DMS153 treated with DMSO at 0.1 percent for 48 hours (cell line): ENCODE results near the gene CAPRIN2.
A peak's percentile ranks its signal among the peaks of the same experiment; 100 is the strongest.

ENCODE experiments used
- DNase-seq: peaks from one replicate; lab custom pipeline; 2025; ENCODE audit not compliant: unreplicated experiment; lab: John Stamatoyannopoulos, UW

CAPRIN2 gene

GRCh38 chr12:30754750-30755394 is at the start of gene CAPRIN2:
Gene CAPRIN2, minus strand, starts transcription at chr12:30754951. Its CDS starts 1,431 bp downstream, at chr12:30753520.
- DNase-seq, result peak; percentile 91

- no peak for DNase-seq
Observed at GRCh38 chr12:30797689-30798088, 42.9 kb upstream of the CAPRIN2 start.

- no peak for DNase-seq
Observed at GRCh38 chr12:30796891-30797371, 42.2 kb upstream of the CAPRIN2 start.

GRCh38 chr12:30796313-30796780 is 41.6 kb upstream of the CAPRIN2 start:
- no peak for DNase-seq

- peak; percentile 11 for DNase-seq
Observed at GRCh38 chr12:30795410-30796312, 40.9 kb upstream of the CAPRIN2 start.

GRCh38 chr12:30794591-30795409 is 40.0 kb upstream of the CAPRIN2 start:
- DNase-seq, result no peak

- no peak for DNase-seq
Observed at GRCh38 chr12:30794020-30794419, 39.3 kb upstream of the CAPRIN2 start.

GRCh38 chr12:30792648-30793499 is 38.1 kb upstream of the CAPRIN2 start:
- DNase-seq, result no peak

GRCh38 chr12:30792085-30792484 is 37.3 kb upstream of the CAPRIN2 start:
- DNase-seq, result no peak

GRCh38 chr12:30788754-30789153 is 34.0 kb upstream of the CAPRIN2 start:
- DNase-seq, result no peak

- DNase-seq, result no peak
Observed at GRCh38 chr12:30785630-30786029, 30.9 kb upstream of the CAPRIN2 start.

GRCh38 chr12:30784508-30784907 is 29.8 kb upstream of the CAPRIN2 start:
- no peak for DNase-seq

GRCh38 chr12:30783946-30784345 is 29.2 kb upstream of the CAPRIN2 start:
- DNase-seq, result no peak

GRCh38 chr12:30782316-30783173 is 27.8 kb upstream of the CAPRIN2 start:
- no peak for DNase-seq

- DNase-seq, result no peak
Observed at GRCh38 chr12:30779578-30779977, 24.8 kb upstream of the CAPRIN2 start.

- no peak for DNase-seq
Observed at GRCh38 chr12:30779178-30779577, 24.4 kb upstream of the CAPRIN2 start.

GRCh38 chr12:30774599-30774998 is 19.8 kb upstream of the CAPRIN2 start:
- no peak for DNase-seq

GRCh38 chr12:30769802-30770201 is 15.1 kb upstream of the CAPRIN2 start:
- DNase-seq, result no peak

GRCh38 chr12:30764251-30764650 is 9.5 kb upstream of the CAPRIN2 start:
- DNase-seq, result peak; percentile 63
